Endothelial cell of umbilical vein (primary cell): ENCODE data around the gene CTTNBP2. TPM values are rescaled to one million over a fixed set of nuclear protein-coding genes. Genes with fewer than 3 reads are reported as not detected.

Experiments used
- BruUV-seq: library from RNA; stranded (reverse); fragments of 400-500 nt; replicated peaks from 2 replicates; lab custom pipeline; 2021; lab: Mats Ljungman, UMichigan
- CTCF ChIA-PET: fragments of 300-600, 350-600 bp; sonication (Branson Sonifier 250); formaldehyde crosslinking; loops from one replicate; lab custom pipeline; 2021; ENCODE audit warnings: antibody characterized with exemption, inconsistent platforms; lab: Charles Lee
- POLR2A ChIA-PET: fragments of 300-600, 350-600 bp; sonication (Branson Sonifier 250); formaldehyde crosslinking; loops from one replicate; lab custom pipeline; 2021; ENCODE audit warnings: antibody characterized with exemption, inconsistent platforms; lab: Charles Lee
- DNase-seq: peaks from one replicate; pipeline ENCODE4 v3.0.0-alpha.2; 2011; ENCODE audit warnings: low read depth, low spot score
- FAIRE-seq: peaks from 2 replicates; lab custom pipeline; 2011; peaks lifted over from hg19 to GRCh38; lab: Jason Lieb, UNC
- H2AFZ ChIP-seq: 2 replicates; pipeline ENCODE4 v1.6.0; 2012; ENCODE audit warnings: low read depth, low read length, control low read depth, inconsistent platforms
- H3K27ac ChIP-seq: 2 replicates; pipeline ENCODE4 v1.5.1; 2011; ENCODE audit warnings: low read depth, mild to moderate bottlenecking, control low read depth, low read length, moderate library complexity; ENCODE audit not compliant: insufficient read depth
- H3K27me3 ChIP-seq, 2 experiments: 2 replicates each; pipeline versions ENCODE4 v1.6.0 to v1.6.1; 2011; ENCODE audit warnings: low read length in 2 of 2, mixed read lengths in 1 of 2; ENCODE audit not compliant: control insufficient read depth in 2 of 2, insufficient read depth in 2 of 2
- H3K36me3 ChIP-seq, 2 experiments: 2 replicates in 1 of 2; 3 replicates in 1 of 2; pipeline ENCODE4 v1.5.1; 2011; ENCODE audit warnings: low read length in 2 of 2, mild to moderate bottlenecking in 1 of 2, moderate library complexity in 1 of 2; ENCODE audit not compliant: control insufficient read depth in 2 of 2, insufficient read depth in 2 of 2; ENCODE audit errors: extremely low read depth in 1 of 2
- H3K4me1 ChIP-seq: 3 replicates; pipeline ENCODE4 v1.5.1; 2011; ENCODE audit warnings: mild to moderate bottlenecking, low read length; ENCODE audit not compliant: control insufficient read depth, insufficient read depth; ENCODE audit errors: extremely low read depth
- H3K4me2 ChIP-seq: 2 replicates; pipeline ENCODE4 v1.6.1; 2011; ENCODE audit warnings: low read length, control low read depth, mixed read lengths; ENCODE audit not compliant: insufficient read depth
- H3K4me3 ChIP-seq, 3 experiments: fragments of 200-600 bp in 1 of 3; sonication (generic), shearing (Covaris generic) in 1 of 3; replicated peaks in 1 of 3; 2 replicates each; pipeline ENCODE4 v1.5.1; 2011 to 2016; ENCODE audit warnings: control low read depth in 3 of 3, low read length in 3 of 3, mild to moderate bottlenecking in 2 of 3, inconsistent platforms in 1 of 3, low read depth in 1 of 3, moderate library complexity in 1 of 3; ENCODE audit not compliant: insufficient read depth in 1 of 3
- H3K79me2 ChIP-seq: 2 replicates; pipeline ENCODE4 v1.6.0; 2012; ENCODE audit warnings: low read length, inconsistent platforms; ENCODE audit not compliant: control insufficient read depth, insufficient read depth
- H3K9ac ChIP-seq: replicated peaks from 2 replicates; pipeline ENCODE3; 2011; ENCODE audit warnings: low read length, control low read depth; ENCODE audit not compliant: insufficient read depth; ENCODE audit errors: extremely low read depth
- H3K9me1 ChIP-seq: replicated peaks from 3 replicates; pipeline ENCODE4 v1.6.0; 2011; ENCODE audit warnings: mild to moderate bottlenecking, low read length; ENCODE audit not compliant: control insufficient read depth, insufficient read depth; ENCODE audit errors: extremely low read depth
- H3K9me3 ChIP-seq: replicated peaks from 2 replicates; pipeline ENCODE4 v1.5.1; 2012; ENCODE audit warnings: low read length, inconsistent platforms; ENCODE audit not compliant: control insufficient read depth, insufficient read depth
- H4K20me1 ChIP-seq: replicated peaks from 2 replicates; pipeline ENCODE3; 2011; ENCODE audit warnings: mild to moderate bottlenecking, low read length; ENCODE audit not compliant: control insufficient read depth, insufficient read depth; ENCODE audit errors: extremely low read depth
- CTCF ChIP-seq, 2 donors: IDR thresholded peaks; 1 replicate in 1 of 2; 2 replicates in 1 of 2; pipeline ENCODE4 v1.5.1; 2011; ENCODE audit warnings: low read length in 2 of 2, mild to moderate bottlenecking in 2 of 2, moderate library complexity in 2 of 2, control low read depth in 1 of 2, inconsistent platforms in 1 of 2, low read depth in 1 of 2; ENCODE audit not compliant: insufficient read depth in 1 of 2; ENCODE audit errors: extremely low read depth in 1 of 2
- EZH2 ChIP-seq: IDR thresholded peaks from 2 replicates; pipeline ENCODE4 v1.6.1; 2012; ENCODE audit warnings: borderline replicate concordance, low read depth, mild to moderate bottlenecking, moderate library complexity, low read length, inconsistent platforms; ENCODE audit not compliant: severe bottlenecking
- FOS ChIP-seq: IDR thresholded peaks from 2 replicates; pipeline ENCODE4 v1.6.1; 2011; ENCODE audit warnings: mild to moderate bottlenecking, low read length, moderate library complexity, borderline replicate concordance; ENCODE audit not compliant: insufficient read depth
- GATA2 ChIP-seq: IDR thresholded peaks from 2 replicates; pipeline ENCODE4 v1.7.0; 2011; ENCODE audit warnings: low read depth, mild to moderate bottlenecking, moderate library complexity, mixed read lengths, low read length; ENCODE audit not compliant: insufficient read length, insufficient read depth
- JUN ChIP-seq: IDR thresholded peaks from 2 replicates; pipeline ENCODE4 v1.6.1; 2011; ENCODE audit warnings: borderline replicate concordance, low read depth; ENCODE audit not compliant: insufficient read length, insufficient read depth
- MAX ChIP-seq: IDR thresholded peaks from 2 replicates; pipeline ENCODE4 v1.6.1; 2011; ENCODE audit not compliant: insufficient read depth, insufficient read length
- MYC ChIP-seq: IDR thresholded peaks from one replicate; pipeline ENCODE4 v1.6.1; 2011; ENCODE audit warnings: mild to moderate bottlenecking, low read depth, low read length
- POLR2A ChIP-seq: IDR thresholded peaks from 2 replicates; pipeline ENCODE4 v1.6.1; 2012; ENCODE audit warnings: low read depth, mild to moderate bottlenecking, control low read depth, low read length
- POLR2AphosphoS5 ChIP-seq: IDR thresholded peaks from 2 replicates; pipeline ENCODE4 v1.6.1; 2012; ENCODE audit warnings: low read depth, mild to moderate bottlenecking, control low read depth, low read length, moderate library complexity; ENCODE audit not compliant: insufficient read depth
- dilution Hi-C: fragments of 300-500 bp; cut with MboI; formaldehyde crosslinking; loops from one replicate; pipeline ENCODE4 v1.15.0; 2019; ENCODE audit warnings: low sequenced_read_pairs; ENCODE audit not compliant: extremely low pct_ligation_motif_present
- intact Hi-C: fragments of 100-400 bp; cut with micrococcal nuclease; formaldehyde crosslinking; loops from one replicate; pipeline ENCODE4 v1.10.0; 2022
- polyA plus RNA-seq, 4 experiments: library from polyadenylated mRNA; depleted of rRNA in 3 of 4; stranded (reverse) in 3 of 4; unstranded in 1 of 4; fragments of >200 nt; gene quantifications; 2 replicates each; pipeline versions ENCODE4 v1.2.1 to v1.2.3, GENCODE V29; 2011 to 2012; ENCODE audit warnings: missing spikeins in 1 of 4
- total RNA-seq: library from RNA; stranded (reverse); gene quantifications from 2 replicates; pipeline ENCODE4 v1.2.3, GENCODE V29; 2021

CTTNBP2 gene
- total and polyA plus RNA-seq, 2 donors (not counting 3 experiments of a cell fraction or from before 2014, with no cell fraction given) = 0.08 to 0.35 TPM

- Histone ChIP-seq H3K36me3 (no peaks in the 10 kb centered on the region), H3K4me2 (no peak overlapping the region), H3K9me1 (no peaks in the 10 kb centered on the region), H3K27ac (no peak overlapping the region), H2AFZ (no peak overlapping the region), H3K79me2 (no peaks in the 10 kb centered on the region), H4K20me1 (no peaks in the 10 kb centered on the region), H3K9ac (no peak overlapping the region), H3K9me3 (no peaks in the 10 kb centered on the region), H3K4me3 (no peak overlapping the region), H3K27me3 (peaks cover 4 to 11% of the 10 kb centered on the region in 2 experiments), H3K4me1 (no peaks in the 10 kb centered on the region)
- intact Hi-C loops (loop anchor here (2.0 to 5.0 kb wide), 2 partner anchors 198 to 275 kb away; no protein-coding TSS in a partner anchor), dilution Hi-C loops (no loop called here)
- ChIA-PET POLR2A (no interaction called here), CTCF (interaction anchor here (0.8 to 4.6 kb wide), 6 partner anchors 9 to 218 kb away, joined by 3 to 75 read pairs (median 4); no protein-coding TSS in a partner anchor)
- TF ChIP-seq EZH2 (no peak), MAX (no peak), MYC (no peak), JUN (no peak), POLR2A (no peak), POLR2AphosphoS5 (no peak), FOS (no peak), CTCF (IDR thresholded peaks at IDR 0.05; ENCODE audit: extremely low read depth in 1 of 2, insufficient read depth in 1 of 2, low read depth in 1 of 2, low read length in 2 of 2) (no peak), GATA2 (no peak)
- FAIRE-seq (no peak), DNase-seq (peak; percentile 10)
- BruUV-seq = no TSS peak
Measured at GRCh38 chr7:117675497-117676435, 197.5 kb downstream of the CTTNBP2 start.
